ENCODE results near the gene ZNF212.

DNA sequence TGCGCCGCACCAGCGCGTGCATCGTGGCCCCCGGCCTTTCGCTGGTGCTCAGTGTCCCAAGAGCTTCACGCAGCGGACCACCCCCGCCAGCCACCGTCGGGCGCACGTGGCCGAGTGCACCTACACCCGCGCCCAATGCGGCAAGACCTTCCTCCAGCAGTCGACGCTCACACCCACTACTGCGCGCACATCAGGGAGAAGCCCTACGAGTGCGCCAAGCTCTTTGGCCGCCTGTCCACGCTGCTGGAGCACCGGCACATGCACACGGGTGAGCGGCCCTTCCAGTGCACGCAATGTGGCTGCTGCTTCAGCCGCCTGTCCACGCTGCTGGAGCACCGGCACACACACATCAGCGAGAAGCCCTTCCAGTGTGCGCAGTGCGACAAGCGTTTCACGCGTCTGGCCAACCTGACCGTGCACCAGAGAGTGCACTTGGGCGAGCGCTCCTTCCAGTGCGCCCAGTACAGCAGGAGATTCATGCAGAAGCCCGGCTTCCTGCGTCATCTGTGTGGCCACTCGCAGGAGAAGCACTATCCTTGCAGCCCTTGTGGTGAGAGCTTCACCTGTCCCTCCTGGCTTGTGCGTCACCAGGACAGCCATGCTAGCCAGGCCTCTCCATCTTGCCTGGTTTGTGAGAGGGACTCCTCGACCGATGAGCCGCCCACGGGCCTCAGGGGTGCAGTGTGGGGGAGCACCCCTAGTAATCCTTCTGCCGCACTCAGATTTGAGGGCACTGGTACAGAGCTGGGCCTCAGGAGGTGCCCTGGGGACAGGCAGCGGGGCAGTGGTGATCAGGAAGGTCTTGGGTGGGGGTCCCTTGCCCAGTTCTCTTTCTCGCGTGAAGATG, 55.4 kb downstream of the ZNF212 start:
- TF ChIP-seq, protein P1, sequence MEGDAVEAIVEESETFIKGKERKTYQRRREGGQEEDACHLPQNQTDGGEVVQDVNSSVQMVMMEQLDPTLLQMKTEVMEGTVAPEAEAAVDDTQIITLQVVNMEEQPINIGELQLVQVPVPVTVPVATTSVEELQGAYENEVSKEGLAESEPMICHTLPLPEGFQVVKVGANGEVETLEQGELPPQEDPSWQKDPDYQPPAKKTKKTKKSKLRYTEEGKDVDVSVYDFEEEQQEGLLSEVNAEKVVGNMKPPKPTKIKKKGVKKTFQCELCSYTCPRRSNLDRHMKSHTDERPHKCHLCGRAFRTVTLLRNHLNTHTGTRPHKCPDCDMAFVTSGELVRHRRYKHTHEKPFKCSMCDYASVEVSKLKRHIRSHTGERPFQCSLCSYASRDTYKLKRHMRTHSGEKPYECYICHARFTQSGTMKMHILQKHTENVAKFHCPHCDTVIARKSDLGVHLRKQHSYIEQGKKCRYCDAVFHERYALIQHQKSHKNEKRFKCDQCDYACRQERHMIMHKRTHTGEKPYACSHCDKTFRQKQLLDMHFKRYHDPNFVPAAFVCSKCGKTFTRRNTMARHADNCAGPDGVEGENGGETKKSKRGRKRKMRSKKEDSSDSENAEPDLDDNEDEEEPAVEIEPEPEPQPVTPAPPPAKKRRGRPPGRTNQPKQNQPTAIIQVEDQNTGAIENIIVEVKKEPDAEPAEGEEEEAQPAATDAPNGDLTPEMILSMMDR (IDR thresholded peaks at IDR 0.05) = no peak
- no peak for TF ChIP-seq POLR2A (IDR thresholded peaks at IDR 0.05)
